NCI-H1436 treated with DMSO at 0.1 percent for 48 hours (cell line): ENCODE results near the gene CSN3.

ENCODE experiments used
- DNase-seq: peaks from one replicate; lab custom pipeline; 2025; lab: John Stamatoyannopoulos, UW

The CSN3 gene

DNA sequence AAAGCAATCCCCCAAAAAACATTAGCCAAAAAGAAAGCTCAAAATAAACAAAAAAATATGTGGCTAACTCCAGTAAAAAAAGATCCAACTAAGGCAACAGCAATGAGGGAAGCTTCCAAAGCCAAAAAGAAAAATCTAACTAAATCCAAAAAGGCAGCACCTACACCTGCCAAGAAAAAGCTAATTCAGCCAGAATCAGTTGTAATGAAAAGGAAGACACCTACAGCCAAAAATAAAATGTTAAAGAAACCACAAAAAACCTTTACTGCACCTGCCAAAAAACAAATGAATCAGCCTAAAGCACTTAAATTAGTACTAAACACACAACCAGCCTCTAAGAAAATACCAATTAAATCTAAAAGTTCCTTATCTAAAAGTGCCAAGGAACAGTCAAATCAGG lies 55.2 kb downstream of the CSN3 start:
- no peak for DNase-seq

DNA sequence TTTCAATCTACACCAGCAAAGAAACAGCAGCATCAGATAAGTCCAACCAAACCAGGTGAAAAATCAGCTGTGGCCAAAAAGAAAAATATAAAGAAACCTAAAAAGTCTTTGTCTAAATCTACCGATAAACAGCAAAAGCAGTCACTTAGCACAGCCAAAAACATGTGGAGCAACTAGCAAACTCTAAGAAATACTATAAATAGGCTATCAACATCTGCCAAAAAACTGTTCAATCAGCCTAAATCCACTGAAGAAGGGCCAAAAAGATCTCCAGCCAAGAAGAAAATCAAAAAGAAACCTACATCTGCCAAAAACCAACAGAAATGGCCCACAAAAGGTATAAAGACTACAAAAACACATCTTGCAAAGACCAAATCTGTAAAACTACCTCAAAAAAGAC lies 55.7 kb downstream of the CSN3 start:
- no peak for DNase-seq

DNA sequence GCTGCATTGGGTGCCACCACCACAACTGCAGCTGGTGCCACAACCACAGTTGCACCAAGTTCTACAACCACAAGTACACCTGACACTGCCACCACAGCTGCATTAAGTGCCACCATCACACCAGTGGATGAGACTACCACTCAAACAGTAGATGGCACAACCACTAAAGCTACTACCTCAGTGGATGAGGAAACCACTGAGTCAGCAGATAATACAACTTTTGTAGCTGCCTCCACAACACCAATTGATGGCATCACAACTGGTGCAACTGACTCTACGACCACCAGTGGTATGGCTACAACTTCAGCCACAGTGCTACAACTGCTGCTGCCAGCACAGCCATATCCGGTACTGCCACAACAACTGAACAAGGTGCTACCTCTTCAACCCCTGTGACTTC lies 57.2 kb downstream of the CSN3 start:
- DNase-seq: no peak

DNA sequence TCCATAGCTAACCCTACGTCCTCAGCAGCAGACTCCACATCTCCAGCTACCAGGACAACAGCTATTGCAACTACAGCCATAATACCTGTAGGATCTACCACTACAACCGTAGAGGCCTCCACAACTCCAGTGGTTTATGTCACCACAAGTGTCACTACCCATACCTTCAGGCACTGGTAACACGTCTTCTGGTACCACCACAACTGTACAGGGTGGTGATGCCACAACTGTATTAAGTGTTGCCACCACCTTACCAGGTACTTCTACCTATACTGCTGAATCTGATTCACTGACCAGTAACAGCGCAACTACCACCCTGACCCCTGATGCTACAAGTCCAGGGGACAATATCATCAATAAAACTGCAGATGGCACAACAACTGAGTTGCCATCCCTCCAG lies 57.8 kb downstream of the CSN3 start:
- no peak for DNase-seq
